Measurements from ENCODE around the gene GSTO2. TPM values are rescaled to one million over a fixed set of nuclear protein-coding genes. Genes with fewer than 3 reads are reported as not detected.

The GSTO2 gene
- total RNA-seq, 1 donor from 2014 or later = 9.1 TPM

GRCh38 chr10:104323760-104324201 lies 54.8 kb downstream of the GSTO2 start:
- ATAC-seq (peak; percentile 21), DNase-seq (no peak)
- TF ChIP-seq, protein P1, sequence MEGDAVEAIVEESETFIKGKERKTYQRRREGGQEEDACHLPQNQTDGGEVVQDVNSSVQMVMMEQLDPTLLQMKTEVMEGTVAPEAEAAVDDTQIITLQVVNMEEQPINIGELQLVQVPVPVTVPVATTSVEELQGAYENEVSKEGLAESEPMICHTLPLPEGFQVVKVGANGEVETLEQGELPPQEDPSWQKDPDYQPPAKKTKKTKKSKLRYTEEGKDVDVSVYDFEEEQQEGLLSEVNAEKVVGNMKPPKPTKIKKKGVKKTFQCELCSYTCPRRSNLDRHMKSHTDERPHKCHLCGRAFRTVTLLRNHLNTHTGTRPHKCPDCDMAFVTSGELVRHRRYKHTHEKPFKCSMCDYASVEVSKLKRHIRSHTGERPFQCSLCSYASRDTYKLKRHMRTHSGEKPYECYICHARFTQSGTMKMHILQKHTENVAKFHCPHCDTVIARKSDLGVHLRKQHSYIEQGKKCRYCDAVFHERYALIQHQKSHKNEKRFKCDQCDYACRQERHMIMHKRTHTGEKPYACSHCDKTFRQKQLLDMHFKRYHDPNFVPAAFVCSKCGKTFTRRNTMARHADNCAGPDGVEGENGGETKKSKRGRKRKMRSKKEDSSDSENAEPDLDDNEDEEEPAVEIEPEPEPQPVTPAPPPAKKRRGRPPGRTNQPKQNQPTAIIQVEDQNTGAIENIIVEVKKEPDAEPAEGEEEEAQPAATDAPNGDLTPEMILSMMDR (IDR thresholded peaks at IDR 0.05) = no peak
- H3K4me3 ChIP-seq = no peak overlapping the region
- H3K27ac ChIP-seq = peak overlapping the region; percentile 91
- intact Hi-C loops (cut with DNase I) = no loop called here
- no peaks in the 10 kb centered on the region for H3K27me3 ChIP-seq
- H3K36me3 ChIP-seq = no peaks in the 10 kb centered on the region
- H3K9me3 ChIP-seq = no peaks in the 10 kb centered on the region
- peaks cover 100% of the 10 kb centered on the region for H3K4me1 ChIP-seq

DNA sequence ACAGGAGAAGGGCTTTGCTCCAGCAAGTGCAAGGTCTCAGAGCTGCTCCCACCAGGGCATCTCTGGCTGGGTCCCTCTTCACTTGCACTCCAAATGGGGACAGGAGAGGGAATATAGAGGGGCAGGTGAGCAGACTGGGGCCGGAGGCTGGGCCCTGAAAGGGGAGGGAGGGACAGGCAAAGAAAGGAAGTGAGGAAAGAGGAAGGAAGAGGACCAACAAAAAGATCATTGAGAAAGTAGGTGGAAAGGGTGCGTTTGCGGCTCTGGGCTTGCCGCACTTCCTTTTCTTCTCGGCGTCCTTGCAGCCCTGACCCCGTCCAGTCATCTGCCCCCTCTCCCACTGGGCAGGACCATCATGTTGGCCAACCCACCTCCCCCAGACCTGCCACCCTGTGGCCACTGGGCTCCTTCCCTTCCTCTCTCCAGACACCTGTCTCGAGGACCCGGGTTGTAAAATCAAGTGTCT lies 55.3 kb downstream of the GSTO2 start:
- intact Hi-C loops (cut with DNase I) = no loop called here
- DNase-seq (peak; percentile 84), ATAC-seq (peak; percentile 53)
- Histone ChIP-seq H3K4me3 (no peak overlapping the region), H3K27ac (peak overlapping the region; percentile 91), H3K36me3 (no peaks in the 10 kb centered on the region), H3K27me3 (no peaks in the 10 kb centered on the region), H3K4me1 (peaks cover 100% of the 10 kb centered on the region), H3K9me3 (no peaks in the 10 kb centered on the region)
- TF ChIP-seq, protein P1 (IDR thresholded peaks at IDR 0.05) = no peak

DNA sequence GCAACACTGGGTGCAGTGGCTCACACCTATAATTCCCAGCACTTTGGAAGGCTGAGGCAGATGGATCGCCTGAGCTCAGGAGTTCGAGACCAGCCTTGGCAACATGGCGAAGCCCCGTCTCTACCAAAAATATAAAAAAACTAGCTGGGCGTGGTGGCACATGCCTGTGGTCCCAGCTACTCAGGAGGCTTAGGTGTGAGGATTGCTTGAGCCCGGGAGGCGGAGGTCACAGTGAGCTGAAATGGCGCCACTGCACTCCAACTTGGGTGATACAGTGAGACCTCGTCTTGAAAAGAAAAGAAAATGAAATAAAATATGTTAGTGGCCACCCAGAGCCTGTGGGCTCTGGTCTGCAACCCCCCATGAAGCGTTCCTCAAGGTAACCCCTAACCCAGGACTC lies 55.9 kb downstream of the GSTO2 start:
- Histone ChIP-seq H3K36me3 (no peaks in the 10 kb centered on the region), H3K27me3 (no peaks in the 10 kb centered on the region), H3K4me1 (peaks cover 100% of the 10 kb centered on the region), H3K27ac (peak overlapping the region; percentile 91), H3K9me3 (no peaks in the 10 kb centered on the region), H3K4me3 (no peak overlapping the region)
- intact Hi-C loops (cut with DNase I) = no loop called here
- DNase-seq = no peak
- no peak for ATAC-seq
- TF ChIP-seq, protein P1 (IDR thresholded peaks at IDR 0.05) = no peak

- Histone ChIP-seq H3K27me3 (no peaks in the 10 kb centered on the region), H3K27ac (peak overlapping the region; percentile 91), H3K4me3 (peak overlapping the region; percentile 25), H3K36me3 (no peaks in the 10 kb centered on the region), H3K4me1 (peaks cover 100% of the 10 kb centered on the region), H3K9me3 (no peaks in the 10 kb centered on the region)
- intact Hi-C loops (cut with DNase I) = no loop called here
- peak; percentile 61 for ATAC-seq
- TF ChIP-seq, protein P1 (IDR thresholded peaks at IDR 0.05) = no peak
- peak; percentile 82 for DNase-seq
These were observed 56.8 kb downstream of the GSTO2 start for GRCh38 chr10:104325436-104326435.

DNA sequence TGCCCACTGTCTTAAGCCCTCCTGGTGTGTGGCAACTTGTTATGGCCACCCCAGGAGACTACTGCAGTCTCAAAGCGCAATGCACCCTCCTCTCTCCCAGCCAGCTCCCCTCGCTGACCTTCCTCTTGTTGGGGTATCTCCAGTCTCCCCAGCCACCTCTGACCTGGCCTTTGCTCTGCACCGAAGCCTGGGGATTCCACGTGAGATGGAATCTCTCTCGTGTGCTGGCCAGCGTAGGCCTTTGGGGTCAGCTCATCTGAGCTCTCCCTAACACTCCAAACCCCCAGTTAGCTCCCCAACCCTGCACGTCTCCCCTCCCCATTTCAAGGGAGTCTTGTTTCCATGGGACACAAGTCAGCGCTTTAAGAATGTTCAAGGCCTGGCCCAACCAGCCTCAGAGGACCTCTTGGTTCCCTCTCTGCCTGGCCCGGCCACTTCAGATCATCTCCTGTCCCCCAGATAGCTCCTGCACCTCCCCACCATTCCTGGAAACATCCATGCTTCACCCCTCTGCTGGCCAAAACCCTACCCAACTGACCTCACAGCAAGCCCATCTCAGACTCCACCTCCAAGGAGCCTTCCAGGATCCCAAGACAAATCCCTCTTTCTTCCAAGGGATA lies 58.1 kb downstream of the GSTO2 start:
- intact Hi-C loops (cut with DNase I) = no loop called here
- ATAC-seq (no peak), DNase-seq (no peak)
- Histone ChIP-seq H3K4me3 (no peak overlapping the region), H3K9me3 (no peaks in the 10 kb centered on the region), H3K27ac (peak overlapping the region; percentile 91), H3K27me3 (no peaks in the 10 kb centered on the region), H3K36me3 (no peaks in the 10 kb centered on the region), H3K4me1 (peaks cover 100% of the 10 kb centered on the region)
- TF ChIP-seq, protein P1 (IDR thresholded peaks at IDR 0.05) = no peak
